K562 (cell line): ENCODE measurements around the gene TALDO1. TPM values are rescaled to one million over a fixed set of nuclear protein-coding genes. Genes with fewer than 3 reads are reported as not detected.

Experiments
- ATAC-seq: fragments of 200-7000 bp; cut with Tn5 transposase; 3 replicates; pipeline ENCODE4 v1.9.1; 2020; ENCODE audit warnings: moderate library complexity
- BruUV-seq: library from RNA; stranded (reverse); fragments of 400-500 nt; replicated peaks from 2 replicates; lab custom pipeline; 2021; lab: Mats Ljungman, UMichigan
- CTCF ChIA-PET: fragments of 300-600 bp; formaldehyde crosslinking; extraction: SDS; loops from one replicate; lab custom pipeline; 2021; ENCODE audit warnings: low intra/inter-chr PET ratio; lab: Yijun Ruan, JAX
- POLR2A ChIA-PET: fragments of 300-600, 350-650 bp; sonication (Branson Sonifier 250); formaldehyde crosslinking; extraction: SDS; loops from one replicate; lab custom pipeline; 2021; ENCODE audit warnings: antibody characterized with exemption, inconsistent platforms; lab: Yijun Ruan, JAX
- DNase-seq, 4 experiments: peaks; one replicate each; pipeline versions ENCODE4 v3.0.0 to v3.0.0-alpha.2; 2011 to 2018; ENCODE audit warnings: low spot score in 3 of 4, mixed read lengths in 3 of 4; ENCODE audit errors: extremely low read depth in 1 of 4
- FAIRE-seq: peaks from 2 replicates; lab custom pipeline; 2011; peaks lifted over from hg19 to GRCh38; lab: Jason Lieb, UNC
- H2AFZ ChIP-seq: 2 replicates; pipeline ENCODE4 v1.6.0; 2011; ENCODE audit warnings: low read depth, low read length, control low read depth, inconsistent platforms
- H3K27ac ChIP-seq: fragments of 200-600 bp; 3 replicates; pipeline ENCODE4 v1.8.0; 2011; ENCODE audit warnings: low read depth, mild to moderate bottlenecking, control low read depth, inconsistent platforms, low read length, moderate library complexity, mixed read lengths; ENCODE audit errors: extremely low read depth
- H3K27me3 ChIP-seq, 2 experiments: fragments of 300-600 bp in 1 of 2; 2 replicates in 1 of 2; 3 replicates in 1 of 2; pipeline versions ENCODE4 v1.6.0 to v1.8.0; 2011; ENCODE audit warnings: inconsistent platforms in 2 of 2, low read length in 2 of 2, mild to moderate bottlenecking in 1 of 2, mixed read lengths in 1 of 2, moderate library complexity in 1 of 2; ENCODE audit not compliant: control insufficient read depth in 2 of 2, insufficient read depth in 2 of 2
- H3K36me3 ChIP-seq: fragments of 300-600 bp; 3 replicates; pipeline ENCODE4 v1.8.0; 2011; ENCODE audit warnings: mild to moderate bottlenecking, low read length, inconsistent platforms; ENCODE audit not compliant: control insufficient read depth, insufficient read depth
- H3K4me1 ChIP-seq, 2 experiments: fragments of 200-600 bp in 1 of 2; replicated peaks in 1 of 2; 2 replicates in 1 of 2; 3 replicates in 1 of 2; pipeline versions ENCODE4 v1.5.1 to v1.8.0; 2011; ENCODE audit warnings: inconsistent platforms in 2 of 2, low read length in 2 of 2, mild to moderate bottlenecking in 1 of 2, mixed read lengths in 1 of 2, moderate library complexity in 1 of 2; ENCODE audit not compliant: control insufficient read depth in 2 of 2, insufficient read depth in 2 of 2
- H3K4me2 ChIP-seq: 2 replicates; pipeline ENCODE4 v1.6.1; 2011; ENCODE audit warnings: low read length, control low read depth, inconsistent platforms, mixed read lengths; ENCODE audit not compliant: insufficient read depth
- H3K4me3 ChIP-seq: fragments of 200-600 bp; sonication (generic), shearing (Covaris generic); 2 replicates; pipeline ENCODE4 v1.5.1; 2016; ENCODE audit warnings: control low read depth, inconsistent platforms
- H3K79me2 ChIP-seq: fragments of 200-600 bp; 3 replicates; pipeline ENCODE4 v1.8.0; 2011; ENCODE audit warnings: low read length, inconsistent platforms; ENCODE audit not compliant: control insufficient read depth, insufficient read depth
- H3K9ac ChIP-seq, 2 experiments: 2 replicates each; pipeline versions ENCODE4 v1.6.0 to v1.6.1; 2011; ENCODE audit warnings: low read depth in 2 of 2, low read length in 2 of 2, control low read depth in 1 of 2, inconsistent platforms in 1 of 2, mild to moderate bottlenecking in 1 of 2, mixed read lengths in 1 of 2; ENCODE audit not compliant: insufficient read depth in 1 of 2
- H3K9me1 ChIP-seq: one replicate; pipeline ENCODE4 v1.6.0; 2011; ENCODE audit warnings: inconsistent platforms, mild to moderate bottlenecking, low read length, moderate library complexity; ENCODE audit not compliant: control insufficient read depth, insufficient read depth
- H3K9me3 ChIP-seq: replicated peaks from 2 replicates; pipeline ENCODE4 v1.5.1; 2011; ENCODE audit warnings: low read depth, low read length, inconsistent platforms; ENCODE audit not compliant: control insufficient read depth, insufficient read depth
- H4K20me1 ChIP-seq: replicated peaks from 2 replicates; pipeline ENCODE4 v1.6.1; 2011; ENCODE audit warnings: low read length, inconsistent platforms, mixed read lengths; ENCODE audit not compliant: control insufficient read depth, insufficient read depth
- ATF2 ChIP-seq: sonication (generic); formaldehyde crosslinking; IDR thresholded peaks from 2 replicates; pipeline ENCODE4 v1.8.1; 2022; ENCODE audit warnings: missing genetic modification reagents
- GTF2A2 ChIP-seq: IDR thresholded peaks from 2 replicates; pipeline ENCODE4 v1.6.1; 2016; ENCODE audit warnings: mild to moderate bottlenecking, missing genetic modification characterization, missing compliant biosample characterization
- MEF2D ChIP-seq: conservative IDR thresholded peaks from 2 replicates; pipeline ENCODE4 v1.6.1; 2016; ENCODE audit warnings: low read depth, missing genetic modification characterization, missing compliant biosample characterization
- MXI1 ChIP-seq: IDR thresholded peaks from 2 replicates; pipeline ENCODE4 v1.6.1; 2011; ENCODE audit warnings: low read depth, mild to moderate bottlenecking, improper control_type of control experiment, low read length
- NFRKB ChIP-seq: fragments of 450-650 bp; IDR thresholded peaks from 2 replicates; pipeline ENCODE4 v1.6.1; 2016; ENCODE audit warnings: low read depth
- TRIM24 ChIP-seq, 2 experiments: fragments of 450-650 bp; IDR thresholded peaks; 2 replicates each; pipeline ENCODE4 v1.6.1; 2016
- TSC22D4 ChIP-seq: fragments of 450-650 bp; IDR thresholded peaks from 2 replicates; pipeline ENCODE4 v1.6.1; 2016; ENCODE audit warnings: missing genetic modification characterization, missing biosample characterization, control low read depth
- WGBS: fragments of 100-300 bp; shearing (Covaris generic); methylation state at CpG from one replicate; pipeline ENCODE4 v1.1.6; 2016; ENCODE audit warnings: low coverage, mixed read lengths; ENCODE audit not compliant: insufficient coverage; ENCODE audit errors: missing lambda C conversion rate; 5-methylcytosine and 5-hydroxymethylcytosine counted together
- in situ Hi-C: fragments of 300-500 bp; cut with MboI; formaldehyde crosslinking; loops from 4 replicates; pipeline ENCODE4 v1.15.0; 2018; ENCODE audit warnings: inconsistent platforms, mixed read lengths
- intact Hi-C: fragments of 100-400 bp; cut with micrococcal nuclease; formaldehyde crosslinking; loops from 2 replicates; pipeline ENCODE4 v1.14.2; 2022
- polyA plus RNA-seq, 8 experiments: library from polyadenylated mRNA; depleted of rRNA in 4 of 8; stranded (reverse) in 5 of 8; unstranded in 3 of 8; fragments of >200 nt; fragmentation: Nextera tagmentation in 2 of 8; fragmentation: Illumina TruSeq in 1 of 8; extraction: Ambion mirVana in 2 of 8; extraction: Trizol in 1 of 8; gene quantifications; 2 replicates each; pipeline versions ENCODE4 v1.2.1 to v1.2.3, GENCODE V29; 2011 to 2014; ENCODE audit warnings: inconsistent platforms in 1 of 8, missing spikeins in 1 of 8
- total RNA-seq, 7 experiments: library from RNA; depleted of rRNA in 6 of 7; stranded (reverse); fragments of >200 nt in 6 of 7; fragmentation: Illumina TruSeq in 2 of 7; extraction: Trizol in 2 of 7; gene quantifications; 2 replicates each; pipeline versions ENCODE4 v1.2.1 to v1.2.3, GENCODE V29; 2011 to 2021; ENCODE audit warnings: low replicate concordance in 1 of 7
- TF ChIP-seq, protein P1 (sequence below): fragments of 250-450 bp; sonication (Bioruptor Pico); IDR thresholded peaks from 2 replicates; pipeline ENCODE4 v1.4.0; 2020
- TF ChIP-seq, protein P2 (sequence below), 2 experiments: fragments of 250-450 bp in 1 of 2; fragments of 450-650 bp in 1 of 2; sonication (Bioruptor Pico) in 1 of 2; IDR thresholded peaks; 2 replicates each; pipeline versions ENCODE4 v1.6.1 to v1.8.0; 2016 to 2021; ENCODE audit warnings: mild to moderate bottlenecking in 2 of 2, moderate library complexity in 2 of 2, missing compliant biosample characterization in 1 of 2, missing genetic modification characterization in 1 of 2

Gene TALDO1
- total and polyA plus RNA-seq, 9 of the 15 experiments (the other 6 are each of a cell fraction or from before 2014, with no cell fraction given), result 260 to 541 (median 441) TPM

DNA sequence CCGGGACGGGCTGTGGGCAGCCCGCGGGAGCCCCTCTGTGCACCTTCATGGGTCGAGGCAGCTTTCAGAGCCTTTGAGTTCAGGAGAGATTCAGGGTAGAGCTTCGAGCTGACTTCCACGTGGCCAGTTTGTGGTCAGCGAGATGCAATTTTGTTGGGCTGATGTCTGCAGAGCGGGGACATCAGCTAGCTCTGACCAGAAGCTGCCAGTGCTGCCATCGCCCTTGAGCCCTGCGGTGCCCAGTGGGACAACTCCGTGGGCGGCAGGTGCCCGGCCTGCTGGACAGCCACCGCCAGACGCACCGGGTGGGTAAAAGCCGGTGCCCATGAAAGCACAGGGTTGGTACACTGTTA lies 719 bp downstream of the TALDO1 start (continued):
- TF ChIP-seq ATF2 (CRISPR knock-in tag) (0 out of 2 replicates have a peak, but pooled peaks have one; percentile 5), MXI1 (peak; percentile 66), TRIM24 (IDR thresholded peaks at IDR 0.05) (no peak), NFRKB (peak; percentile 62; the same call in 1 of the 2 replicates), GTF2A2 (tag) (no peak)
- TF ChIP-seq, protein P1, sequence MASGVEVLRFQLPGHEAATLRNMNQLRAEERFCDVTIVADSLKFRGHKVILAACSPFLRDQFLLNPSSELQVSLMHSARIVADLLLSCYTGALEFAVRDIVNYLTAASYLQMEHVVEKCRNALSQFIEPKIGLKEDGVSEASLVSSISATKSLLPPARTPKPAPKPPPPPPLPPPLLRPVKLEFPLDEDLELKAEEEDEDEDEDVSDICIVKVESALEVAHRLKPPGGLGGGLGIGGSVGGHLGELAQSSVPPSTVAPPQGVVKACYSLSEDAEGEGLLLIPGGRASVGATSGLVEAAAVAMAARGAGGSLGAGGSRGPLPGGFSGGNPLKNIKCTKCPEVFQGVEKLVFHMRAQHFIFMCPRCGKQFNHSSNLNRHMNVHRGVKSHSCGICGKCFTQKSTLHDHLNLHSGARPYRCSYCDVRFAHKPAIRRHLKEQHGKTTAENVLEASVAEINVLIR (CRISPR knock-in tag), result no peak

- TF ChIP-seq MEF2D (no peak), TSC22D4 (tag) (no peak)
- TF ChIP-seq, protein P2, sequence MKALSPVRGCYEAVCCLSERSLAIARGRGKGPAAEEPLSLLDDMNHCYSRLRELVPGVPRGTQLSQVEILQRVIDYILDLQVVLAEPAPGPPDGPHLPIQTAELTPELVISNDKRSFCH (CRISPR knock-in tag; IDR thresholded peaks at IDR 0.05), result no peak
- TF ChIP-seq, protein P2 (tag; IDR thresholded peaks at IDR 0.05), result peak; percentile 30; the same call in 1 of the 2 replicates
- FAIRE-seq (no peak), ATAC-seq (no peak), DNase-seq (no peak)
- no peak overlapping the region for H2AFZ ChIP-seq
- in situ Hi-C loops (no loop called here), intact Hi-C loops (no loop called here)
- no TSS peak for BruUV-seq
- no peaks in the 10 kb centered on the region for H3K9me1 ChIP-seq
- H3K9ac ChIP-seq, result peak overlapping the region; percentile 88 to 100
- H3K4me3 ChIP-seq, result peak overlapping the region; percentile 100
- peaks cover 53% of the 10 kb centered on the region for H3K36me3 ChIP-seq
- peak overlapping the region; percentile 94 for H3K4me2 ChIP-seq
- H3K4me1 ChIP-seq, result peaks cover 27 to 52% of the 10 kb centered on the region in 2 experiments
- no peaks in the 10 kb centered on the region for H3K9me3 ChIP-seq
- H3K27ac ChIP-seq, result peak overlapping the region; percentile 99
- WGBS, result 46% methylated on average over 2 of the region's 2 CpGs
- CTCF ChIA-PET, result no interaction called here
- no peaks in the 10 kb centered on the region for H3K27me3 ChIP-seq
- peaks cover 73% of the 10 kb centered on the region for H3K79me2 ChIP-seq
- POLR2A ChIA-PET, result interaction anchor here (0.6 to 7.4 kb wide), 7 partner anchors 11 to 84 kb away, joined by 3 to 88 read pairs (median 5); partner anchors contain the start of gene RPLP2
- H4K20me1 ChIP-seq, result peaks cover 24% of the 10 kb centered on the region
These were observed 2.5 kb downstream of the TALDO1 start for GRCh38 chr11:749731-750130.
